GM10266 (cell line): ENCODE data around the gene KNG1.

Experiments used
- DNase-seq: peaks from one replicate; pipeline ENCODE4 v3.0.0; 2012; ENCODE audit errors: extremely low spot score
- CTCF ChIP-seq: IDR thresholded peaks from 2 replicates; pipeline ENCODE4 v1.5.1; 2012; ENCODE audit warnings: mild to moderate bottlenecking, low read depth; ENCODE audit not compliant: control insufficient read depth, insufficient read depth; ENCODE audit errors: missing control alignments

KNG1 gene

GRCh38 chr3:186717039-186717457, at the start of gene KNG1:
TSS of gene KNG1 (plus strand) at chr3:186717359. CDS start at chr3:186717543, 184 bp downstream.
- TF ChIP-seq CTCF, result no peak
- DNase-seq, result no peak

- no peak for TF ChIP-seq CTCF
- DNase-seq, result no peak
Observed at GRCh38 chr3:186668426-186668825, 48.7 kb upstream of the KNG1 start.

- no peak for TF ChIP-seq CTCF
- no peak for DNase-seq
Observed at GRCh38 chr3:186669378-186670084, 47.6 kb upstream of the KNG1 start.

GRCh38 chr3:186670155-186670554, 47.0 kb upstream of the KNG1 start:
- TF ChIP-seq CTCF, result no peak

GRCh38 chr3:186671051-186671450, 46.1 kb upstream of the KNG1 start:
- DNase-seq, result no peak
- no peak for TF ChIP-seq CTCF

More at GRCh38 chr3:186670155-186670554, 47.0 kb upstream of the KNG1 start:
- no peak for DNase-seq

- no peak for DNase-seq
Observed at GRCh38 chr3:186678604-186679003, 38.6 kb upstream of the KNG1 start.

More at GRCh38 chr3:186678604-186679003, 38.6 kb upstream of the KNG1 start:
- TF ChIP-seq CTCF, result no peak
